ENCODE results near the gene PLA2G5. TPM values are rescaled to one million over a fixed set of nuclear protein-coding genes. Genes with fewer than 3 reads are reported as not detected.
"Not testable (repeated sequence)": the region's sequence is repeated elsewhere in the genome, so short reads cannot be mapped to it uniquely, and the experiment has no call there.

PLA2G5 gene
- total and polyA plus RNA-seq, 9 donors: 19.3 to 141 (median 67.4) TPM

- no peak overlapping the region for H3K4me3 ChIP-seq
Measured at GRCh38 chr1:20051218-20051829, 18.7 kb upstream of the PLA2G5 start.

GRCh38 chr1:20052386-20052785 is 17.6 kb upstream of the PLA2G5 start:
- no peaks in the 10 kb centered on the region for H3K27me3 ChIP-seq
- peaks cover 0 to 3% of the 10 kb centered on the region in 2 donors for H3K9me3 ChIP-seq
- intact Hi-C loops (cut with DNase I): no loop called here
- WGBS, 3 donors: 77 to 86% (median 83%) methylated on average over 2 of the region's 2 CpGs
- H3K4me3 ChIP-seq: no peak overlapping the region
- DNase-seq: no peak
- H3K36me3 ChIP-seq: no peaks in the 10 kb centered on the region
- no peak overlapping the region for H3K27ac ChIP-seq
- no peak for TF ChIP-seq CTCF (IDR thresholded peaks at IDR 0.05)
- peaks cover 2% of the 10 kb centered on the region for H3K4me1 ChIP-seq (ENCODE audit: insufficient read depth)

More at GRCh38 chr1:20051218-20051829, 18.7 kb upstream of the PLA2G5 start:
- H3K27me3 ChIP-seq: no peaks in the 10 kb centered on the region
- intact Hi-C loops (cut with DNase I): no loop called here
- TF ChIP-seq CTCF (IDR thresholded peaks at IDR 0.05) (no peak), POLR2A (IDR thresholded peaks at IDR 0.05) (no peak), EP300 (IDR thresholded peaks at IDR 0.05) (no peak)
- peaks cover 4% of the 10 kb centered on the region for H3K4me1 ChIP-seq (ENCODE audit: insufficient read depth)
- H3K9me3 ChIP-seq: peaks cover 0 to 3% of the 10 kb centered on the region in 2 donors
- H3K36me3 ChIP-seq: no peaks in the 10 kb centered on the region
- H3K27ac ChIP-seq: no peak overlapping the region
- no peak for DNase-seq

- no peak overlapping the region for H3K4me3 ChIP-seq
- DNase-seq: no peak
- no peak for TF ChIP-seq CTCF (IDR thresholded peaks at IDR 0.05)
- TF ChIP-seq EP300 (IDR thresholded peaks at IDR 0.05): no peak
- TF ChIP-seq POLR2A (IDR thresholded peaks at IDR 0.05): no peak
- 13 to 43% (median 21%) methylated on average over 5 of the region's 5 CpGs for WGBS, 3 donors
- no peaks in the 10 kb centered on the region for H3K36me3 ChIP-seq
- H3K27me3 ChIP-seq: no peaks in the 10 kb centered on the region
- intact Hi-C loops (cut with DNase I): no loop called here
- H3K9me3 ChIP-seq: no peaks in the 10 kb centered on the region
- peaks cover 7% of the 10 kb centered on the region for H3K4me1 ChIP-seq (ENCODE audit: insufficient read depth)
- H3K27ac ChIP-seq: no peak overlapping the region
Measured at GRCh38 chr1:20057886-20058420, 12.0 kb upstream of the PLA2G5 start.

GRCh38 chr1:20058531-20058930 is 11.5 kb upstream of the PLA2G5 start:
- WGBS, 3 donors: 0 to 2% (median 0%) methylated on average over 1 of the region's 1 CpG
- no peak for TF ChIP-seq POLR2A (IDR thresholded peaks at IDR 0.05)
- intact Hi-C loops (cut with DNase I): no loop called here
- Histone ChIP-seq H3K9me3 (no peaks in the 10 kb centered on the region), H3K27ac (no peak overlapping the region), H3K4me1 (ENCODE audit: insufficient read depth) (peaks cover 7% of the 10 kb centered on the region), H3K4me3 (no peak overlapping the region), H3K36me3 (no peaks in the 10 kb centered on the region), H3K27me3 (no peaks in the 10 kb centered on the region)
- DNase-seq: no peak

GRCh38 chr1:20059847-20060246 is 10.1 kb upstream of the PLA2G5 start:
- no peaks in the 10 kb centered on the region for H3K9me3 ChIP-seq
- 88 to 98% (median 90%) methylated on average over 2 of the region's 2 CpGs for WGBS, 3 donors
- no peaks in the 10 kb centered on the region for H3K36me3 ChIP-seq
- TF ChIP-seq CTCF (IDR thresholded peaks at IDR 0.05) (no peak), POLR2A (IDR thresholded peaks at IDR 0.05) (no peak), EP300 (IDR thresholded peaks at IDR 0.05) (no peak)
- intact Hi-C loops (cut with DNase I): no loop called here
- H3K27me3 ChIP-seq: no peaks in the 10 kb centered on the region
- no peak overlapping the region for H3K4me3 ChIP-seq
- H3K27ac ChIP-seq: no peak overlapping the region
- H3K4me1 ChIP-seq (ENCODE audit: insufficient read depth): peaks cover 7% of the 10 kb centered on the region
- no peak for DNase-seq

GRCh38 chr1:20060791-20061190 is 9.2 kb upstream of the PLA2G5 start:
- H3K4me1 ChIP-seq (ENCODE audit: insufficient read depth); H3K27me3 ChIP-seq; H3K4me3 ChIP-seq; H3K36me3 ChIP-seq; H3K27ac ChIP-seq; intact Hi-C loops (cut with DNase I); DNase-seq; H3K9me3 ChIP-seq: not testable (repeated sequence)
- WGBS, 3 donors: 94 to 97% (median 96%) methylated on average over 7 of the region's 7 CpGs
